Daoy (cell line): ENCODE data around the gene TTPAL. TPM values are rescaled to one million over a fixed set of nuclear protein-coding genes. Genes with fewer than 3 reads are reported as not detected.

Experiments used
- DNase-seq: peaks from one replicate; pipeline ENCODE4 v3.0.0-alpha.2; 2015; ENCODE audit warnings: low read depth
- total RNA-seq: library from RNA; depleted of rRNA; stranded (reverse); fragments of >200 nt; shearing (Covaris generic); gene quantifications from 2 replicates; pipeline ENCODE4 v1.2.3, GENCODE V29; 2014; rRNA removed

The TTPAL gene
- total RNA-seq, 1 experiment from 2014 or later, result 6.1 TPM

GRCh38 chr20:44540834-44541233 lies 65.2 kb downstream of the TTPAL start:
- DNase-seq, result peak; percentile 76

DNA sequence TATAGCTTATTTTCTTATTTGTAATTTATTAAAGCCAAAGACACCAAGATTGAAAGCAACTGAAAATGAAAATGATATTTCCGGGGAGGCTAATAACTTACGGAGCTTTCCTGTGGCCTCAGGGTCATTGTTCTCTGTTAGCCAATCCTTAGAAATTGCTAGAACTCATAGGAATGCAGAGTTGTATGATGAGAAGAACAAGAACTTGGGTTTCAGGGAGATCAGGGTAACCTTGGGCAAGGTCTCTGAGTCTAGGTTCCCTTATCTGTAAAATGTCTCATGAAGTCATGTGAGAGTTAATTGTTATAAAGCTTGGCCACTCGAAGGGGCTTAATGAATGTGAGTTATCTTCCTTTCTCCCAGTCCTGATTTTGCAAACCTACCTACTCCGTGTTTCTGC lies 66.3 kb downstream of the TTPAL start:
- no peak for DNase-seq

- no peak for DNase-seq
Measured at GRCh38 chr20:44542890-44543289, 67.2 kb downstream of the TTPAL start.

DNA sequence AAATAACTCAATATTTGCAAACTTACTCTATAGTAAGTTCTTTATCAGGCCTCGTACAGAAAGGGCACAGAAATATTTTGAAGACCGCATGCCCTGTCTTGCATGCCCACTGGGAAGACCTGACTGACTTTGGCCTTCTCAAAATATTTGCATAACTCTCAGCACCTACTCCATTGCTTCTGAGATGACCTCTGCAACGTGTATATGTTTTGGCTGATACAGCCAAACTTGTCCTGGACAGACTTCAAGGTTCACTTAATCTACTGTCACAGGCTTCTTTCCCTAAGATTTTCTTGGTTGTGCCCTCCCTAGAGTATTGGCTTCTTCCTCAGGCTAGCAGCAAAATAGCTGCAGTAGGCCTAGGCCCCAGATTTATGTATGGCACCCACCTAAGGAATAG lies 67.7 kb downstream of the TTPAL start:
- DNase-seq, result no peak

Other genes with a start within 250 kb of the TTPAL start
- gene GDAP1L1, start 228.6 kb upstream of the TTPAL start, total RNA-seq, result 0.29 TPM in 1 of 2 replicates, not detected in the other
- gene FITM2, start 164.7 kb upstream of the TTPAL start, total RNA-seq, result 6.6 and 7.4 TPM in 2 replicates
- gene R3HDML, start 138.8 kb upstream of the TTPAL start, total RNA-seq, result not detected in 2 replicates
- not detected in 2 replicates for gene HNF4A, start 120.2 kb upstream of the TTPAL start, total RNA-seq
- 24.5 and 32.1 TPM in 2 replicates for gene SERINC3, start 46.2 kb downstream of the TTPAL start, total RNA-seq
- gene PKIG, start 106.7 kb downstream of the TTPAL start, total RNA-seq, result 51.8 and 54.6 TPM in 2 replicates
- 4.7 and 6.3 TPM in 2 replicates for gene ADA, start 175.8 kb downstream of the TTPAL start, total RNA-seq
- gene CCN5, start 239.5 kb downstream of the TTPAL start, total RNA-seq, result not detected in 2 replicates